A549 (cell line): Measurements from ENCODE around the gene HCN2.

ENCODE experiments used
- BHLHE40 ChIP-seq: IDR thresholded peaks from 2 replicates; pipeline ENCODE4 v1.6.1; 2012; ENCODE audit warnings: low read depth, low read length, inconsistent platforms
- CHD2 ChIP-seq: fragments of 150-350 bp; IDR thresholded peaks from 2 replicates; pipeline ENCODE4 v1.6.1; 2014; ENCODE audit warnings: low read length; ENCODE audit not compliant: partially characterized antibody
- CTCF ChIP-seq: fragments of >200 bp; sonication (Bioruptor Twin); formaldehyde crosslinking; IDR thresholded peaks from 3 replicates; pipeline ENCODE4 v1.5.1; 2016
- EP300 ChIP-seq, 2 experiments: fragments of >200 bp; sonication (Bioruptor Twin); formaldehyde crosslinking; IDR thresholded peaks; 2 replicates in 1 of 2; 3 replicates in 1 of 2; pipeline ENCODE4 v1.6.1; 2016 to 2017
- ESRRA ChIP-seq: fragments of 150-350 bp; IDR thresholded peaks from 2 replicates; pipeline ENCODE4 v1.6.1; 2014; ENCODE audit warnings: mild to moderate bottlenecking, low read length, borderline replicate concordance
- POLR2A ChIP-seq: IDR thresholded peaks from 2 replicates; pipeline ENCODE4 v1.6.1; 2012; ENCODE audit warnings: mild to moderate bottlenecking, low read length
- POLR2AphosphoS2 ChIP-seq: conservative IDR thresholded peaks from 2 replicates; pipeline ENCODE4 v1.6.1; 2012; ENCODE audit warnings: low read length, improper control_type of control experiment, inconsistent platforms
- RNF2 ChIP-seq: fragments of 200-600 bp; sonication (generic); IDR thresholded peaks from 2 replicates; pipeline ENCODE4 v1.6.1; 2016; ENCODE audit warnings: low read depth, mild to moderate bottlenecking, antibody characterized with exemption, moderate library complexity, borderline replicate concordance

- TF ChIP-seq EP300 (IDR thresholded peaks at IDR 0.05) (no peak), BHLHE40 (no peak), CTCF (no peak), CHD2 (no peak), POLR2AphosphoS2 (no peak), ESRRA (no peak), POLR2A (no peak), RNF2 (no peak)
Observed at GRCh38 chr19:616062-616700, 26.5 kb downstream of the HCN2 start.
